ENCODE measurements around the gene SMYD5. TPM values are rescaled to one million over a fixed set of nuclear protein-coding genes. Genes with fewer than 3 reads are reported as not detected.

The SMYD5 gene
- total RNA-seq, 1 experiment from 2014 or later, result 35.6 TPM

DNA sequence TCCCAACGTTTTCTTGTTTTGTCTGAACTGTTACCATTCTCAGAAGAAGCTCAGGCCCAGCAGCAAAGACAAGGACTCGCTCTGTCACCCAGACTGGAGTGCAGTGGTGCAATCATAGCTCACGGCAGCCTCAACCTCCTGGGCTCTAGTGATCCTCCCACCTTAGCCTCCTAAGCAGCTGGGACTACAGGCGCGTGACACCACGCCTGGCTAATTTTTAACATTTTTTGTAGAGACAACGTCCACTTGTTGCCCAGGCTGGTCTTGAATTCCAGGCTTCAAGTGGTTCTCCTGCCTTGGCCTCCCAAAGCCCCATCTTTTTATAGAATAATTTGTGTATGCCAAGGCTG is 2.0 kb upstream of the SMYD5 start:
- Histone ChIP-seq H3K9me2 (replicated peaks; ENCODE audit: insufficient read depth, low read length) (no peaks in the 10 kb centered on the region), H3K4me3 (ENCODE audit: low read length) (no peak overlapping the region), H3K4me2 (ENCODE audit: low read depth, low read length, poor library complexity, severe bottlenecking) (no peak overlapping the region), H3K4me1 (ENCODE audit: low read length) (peaks cover 26% of the 10 kb centered on the region), H3K9ac (ENCODE audit: low read length) (no peak overlapping the region), H3K27me3 (ENCODE audit: low read length) (no peaks in the 10 kb centered on the region), H3K79me2 (ENCODE audit: low read length) (peaks cover 29% of the 10 kb centered on the region), H3K27ac (ENCODE audit: low read length) (no peak overlapping the region), H3K36me3 (ENCODE audit: insufficient read depth, low read length) (no peaks in the 10 kb centered on the region), H2AFZ (ENCODE audit: low read length) (no peak overlapping the region), H3K9me3 (ENCODE audit: low read length) (no peaks in the 10 kb centered on the region), H4K20me1 (ENCODE audit: insufficient read depth, low read depth, low read length) (no peaks in the 10 kb centered on the region)
- no peak for DNase-seq

DNA sequence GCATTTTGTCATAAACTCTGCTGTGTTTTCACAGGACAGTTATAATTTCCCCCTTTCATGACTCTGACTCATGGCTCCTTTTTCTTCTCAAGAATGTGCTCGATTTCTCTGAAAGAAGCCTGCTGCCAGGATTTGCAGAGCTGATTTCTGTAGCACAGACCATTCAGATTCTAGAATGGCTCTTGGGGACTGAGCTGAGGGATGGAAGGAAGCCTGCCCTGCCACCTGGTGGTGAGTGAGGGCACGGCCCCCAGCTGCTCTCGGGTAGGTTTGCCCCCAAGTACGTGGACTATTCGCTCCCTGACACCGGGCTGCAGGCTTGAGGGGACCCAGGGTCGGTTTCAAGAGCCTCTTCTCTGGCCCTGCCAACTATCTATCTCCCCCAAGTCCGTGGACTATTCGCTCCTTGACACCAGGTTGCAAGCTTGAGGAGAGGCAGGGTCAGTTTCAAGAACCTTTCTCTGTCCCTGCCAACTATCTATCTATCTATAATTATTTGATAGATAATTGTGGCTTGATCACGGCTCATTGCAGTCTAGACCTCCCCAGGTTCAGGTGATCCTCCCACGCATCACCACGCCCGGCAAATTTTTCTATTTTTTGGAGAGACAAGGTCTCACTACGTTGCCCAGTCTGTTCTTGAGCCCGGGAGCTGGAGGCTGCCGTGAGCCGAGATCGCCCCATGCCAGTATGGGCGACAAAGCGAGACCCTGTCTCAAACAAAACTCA is 1.4 kb upstream of the SMYD5 start:
- H3K4me3 ChIP-seq (ENCODE audit: low read length), result no peak overlapping the region
- DNase-seq, result peak; percentile 95
- no peaks in the 10 kb centered on the region for H3K9me2 ChIP-seq (replicated peaks; ENCODE audit: insufficient read depth, low read length)
- H3K79me2 ChIP-seq (ENCODE audit: low read length), result peaks cover 34% of the 10 kb centered on the region
- peaks cover 30% of the 10 kb centered on the region for H3K4me1 ChIP-seq (ENCODE audit: low read length)
- H3K36me3 ChIP-seq (ENCODE audit: insufficient read depth, low read length), result no peaks in the 10 kb centered on the region
- peak overlapping the region; percentile 10; the same call in 1 of the 2 replicates for H3K9ac ChIP-seq (ENCODE audit: low read length)
- no peaks in the 10 kb centered on the region for H4K20me1 ChIP-seq (ENCODE audit: insufficient read depth, low read depth, low read length)
- no peak overlapping the region for H2AFZ ChIP-seq (ENCODE audit: low read length)
- H3K27me3 ChIP-seq (ENCODE audit: low read length), result no peaks in the 10 kb centered on the region
- no peak overlapping the region for H3K27ac ChIP-seq (ENCODE audit: low read length)
- H3K9me3 ChIP-seq (ENCODE audit: low read length), result no peaks in the 10 kb centered on the region
- peak overlapping the region; percentile 26 for H3K4me2 ChIP-seq (ENCODE audit: low read depth, low read length, poor library complexity, severe bottlenecking)

- Histone ChIP-seq H3K9me2 (replicated peaks; ENCODE audit: insufficient read depth, low read length) (no peaks in the 10 kb centered on the region), H4K20me1 (ENCODE audit: insufficient read depth, low read depth, low read length) (no peaks in the 10 kb centered on the region), H3K9me3 (ENCODE audit: low read length) (no peaks in the 10 kb centered on the region), H3K79me2 (ENCODE audit: low read length) (peaks cover 50% of the 10 kb centered on the region), H3K27me3 (ENCODE audit: low read length) (no peaks in the 10 kb centered on the region), H3K36me3 (ENCODE audit: insufficient read depth, low read length) (no peaks in the 10 kb centered on the region), H3K4me3 (ENCODE audit: low read length) (peak overlapping the region; percentile 81), H3K4me2 (ENCODE audit: low read depth, low read length, poor library complexity, severe bottlenecking) (peak overlapping the region; percentile 77), H3K9ac (ENCODE audit: low read length) (peak overlapping the region; percentile 79), H3K27ac (ENCODE audit: low read length) (peak overlapping the region; percentile 34; the same call in 1 of the 2 replicates), H3K4me1 (ENCODE audit: low read length) (peaks cover 30% of the 10 kb centered on the region), H2AFZ (ENCODE audit: low read length) (no peak overlapping the region)
- DNase-seq, result no peak
Measured at GRCh38 chr2:73215254-73215653, 1.2 kb downstream of the SMYD5 start.

- no peak overlapping the region for H2AFZ ChIP-seq (ENCODE audit: low read length)
- peaks cover 50% of the 10 kb centered on the region for H3K79me2 ChIP-seq (ENCODE audit: low read length)
- no peaks in the 10 kb centered on the region for H3K9me2 ChIP-seq (replicated peaks; ENCODE audit: insufficient read depth, low read length)
- peaks cover 30% of the 10 kb centered on the region for H3K4me1 ChIP-seq (ENCODE audit: low read length)
- H3K9ac ChIP-seq (ENCODE audit: low read length), result no peak overlapping the region
- no peak overlapping the region for H3K4me2 ChIP-seq (ENCODE audit: low read depth, low read length, poor library complexity, severe bottlenecking)
- no peak for DNase-seq
- H4K20me1 ChIP-seq (ENCODE audit: insufficient read depth, low read depth, low read length), result no peaks in the 10 kb centered on the region
- no peaks in the 10 kb centered on the region for H3K9me3 ChIP-seq (ENCODE audit: low read length)
- H3K27me3 ChIP-seq (ENCODE audit: low read length), result no peaks in the 10 kb centered on the region
- H3K36me3 ChIP-seq (ENCODE audit: insufficient read depth, low read length), result no peaks in the 10 kb centered on the region; the same call in 1 of the 2 replicates
- no peak overlapping the region for H3K27ac ChIP-seq (ENCODE audit: low read length)
- H3K4me3 ChIP-seq (ENCODE audit: low read length), result no peak overlapping the region
Measured at GRCh38 chr2:73217160-73217559, 3.1 kb downstream of the SMYD5 start.

GRCh38 chr2:73217826-73218225 is 3.8 kb downstream of the SMYD5 start:
- Histone ChIP-seq H3K4me1 (ENCODE audit: low read length) (peaks cover 26% of the 10 kb centered on the region), H3K9me2 (replicated peaks; ENCODE audit: insufficient read depth, low read length) (no peaks in the 10 kb centered on the region), H3K4me2 (ENCODE audit: low read depth, low read length, poor library complexity, severe bottlenecking) (no peak overlapping the region), H3K4me3 (ENCODE audit: low read length) (no peak overlapping the region), H2AFZ (ENCODE audit: low read length) (no peak overlapping the region), H3K9me3 (ENCODE audit: low read length) (no peaks in the 10 kb centered on the region), H3K36me3 (ENCODE audit: insufficient read depth, low read length) (no peaks in the 10 kb centered on the region; the same call in 1 of the 2 replicates), H3K9ac (ENCODE audit: low read length) (no peak overlapping the region), H3K79me2 (ENCODE audit: low read length) (peaks cover 50% of the 10 kb centered on the region), H4K20me1 (ENCODE audit: insufficient read depth, low read depth, low read length) (no peaks in the 10 kb centered on the region), H3K27ac (ENCODE audit: low read length) (no peak overlapping the region), H3K27me3 (ENCODE audit: low read length) (no peaks in the 10 kb centered on the region)
- no peak for DNase-seq

- no peak overlapping the region for H2AFZ ChIP-seq (ENCODE audit: low read length)
- H3K79me2 ChIP-seq (ENCODE audit: low read length), result peaks cover 50% of the 10 kb centered on the region
- no peaks in the 10 kb centered on the region for H3K9me2 ChIP-seq (replicated peaks; ENCODE audit: insufficient read depth, low read length)
- H3K9me3 ChIP-seq (ENCODE audit: low read length), result no peaks in the 10 kb centered on the region
- no peak overlapping the region for H3K9ac ChIP-seq (ENCODE audit: low read length)
- no peak overlapping the region for H3K27ac ChIP-seq (ENCODE audit: low read length)
- H3K27me3 ChIP-seq (ENCODE audit: low read length), result no peaks in the 10 kb centered on the region
- no peak overlapping the region for H3K4me3 ChIP-seq (ENCODE audit: low read length)
- no peaks in the 10 kb centered on the region; the same call in 1 of the 2 replicates for H3K36me3 ChIP-seq (ENCODE audit: insufficient read depth, low read length)
- peaks cover 22% of the 10 kb centered on the region for H3K4me1 ChIP-seq (ENCODE audit: low read length)
- H3K4me2 ChIP-seq (ENCODE audit: low read depth, low read length, poor library complexity, severe bottlenecking), result no peak overlapping the region
- no peak for DNase-seq
- H4K20me1 ChIP-seq (ENCODE audit: insufficient read depth, low read depth, low read length), result no peaks in the 10 kb centered on the region
Measured at GRCh38 chr2:73218298-73218697, 4.3 kb downstream of the SMYD5 start.

GRCh38 chr2:73223821-73224220 is 9.8 kb downstream of the SMYD5 start:
- H3K4me2 ChIP-seq (ENCODE audit: low read depth, low read length, poor library complexity, severe bottlenecking), result no peak overlapping the region
- H3K27me3 ChIP-seq (ENCODE audit: low read length), result no peaks in the 10 kb centered on the region
- H3K9me3 ChIP-seq (ENCODE audit: low read length), result no peaks in the 10 kb centered on the region
- H3K36me3 ChIP-seq (ENCODE audit: insufficient read depth, low read length), result peaks cover 3% of the 10 kb centered on the region
- H3K27ac ChIP-seq (ENCODE audit: low read length), result no peak overlapping the region
- H2AFZ ChIP-seq (ENCODE audit: low read length), result no peak overlapping the region
- no peaks in the 10 kb centered on the region for H3K9me2 ChIP-seq (replicated peaks; ENCODE audit: insufficient read depth, low read length)
- DNase-seq, result no peak
- no peak overlapping the region for H3K9ac ChIP-seq (ENCODE audit: low read length)
- H4K20me1 ChIP-seq (ENCODE audit: insufficient read depth, low read depth, low read length), result no peaks in the 10 kb centered on the region
- no peak overlapping the region for H3K4me3 ChIP-seq (ENCODE audit: low read length)
- H3K79me2 ChIP-seq (ENCODE audit: low read length), result peaks cover 4% of the 10 kb centered on the region
- H3K4me1 ChIP-seq (ENCODE audit: low read length), result no peaks in the 10 kb centered on the region

GRCh38 chr2:73225513-73226360 is 11.7 kb downstream of the SMYD5 start:
- H3K9me2 ChIP-seq (replicated peaks; ENCODE audit: insufficient read depth, low read length), result no peaks in the 10 kb centered on the region
- H3K27me3 ChIP-seq (ENCODE audit: low read length), result no peaks in the 10 kb centered on the region
- H3K4me2 ChIP-seq (ENCODE audit: low read depth, low read length, poor library complexity, severe bottlenecking), result no peak overlapping the region
- H3K4me1 ChIP-seq (ENCODE audit: low read length), result no peaks in the 10 kb centered on the region
- no peak overlapping the region for H3K9ac ChIP-seq (ENCODE audit: low read length)
- H4K20me1 ChIP-seq (ENCODE audit: insufficient read depth, low read depth, low read length), result no peaks in the 10 kb centered on the region
- H3K9me3 ChIP-seq (ENCODE audit: low read length), result no peaks in the 10 kb centered on the region
- no peak overlapping the region for H3K27ac ChIP-seq (ENCODE audit: low read length)
- H3K36me3 ChIP-seq (ENCODE audit: insufficient read depth, low read length), result peaks cover 3% of the 10 kb centered on the region
- H3K79me2 ChIP-seq (ENCODE audit: low read length), result no peaks in the 10 kb centered on the region
- no peak overlapping the region for H3K4me3 ChIP-seq (ENCODE audit: low read length)
- no peak for DNase-seq
- no peak overlapping the region for H2AFZ ChIP-seq (ENCODE audit: low read length)

Measured in Karpas-422 (cell line).